GM18498 (cell line): ENCODE measurements around the gene PSMC1.
"Not testable (repeated sequence)": the region's sequence is repeated elsewhere in the genome, so short reads cannot be mapped to it uniquely, and the experiment has no call there.

Experiments used
- ATAC-seq: cut with Tn5 transposase; IDR thresholded peaks from one replicate; pipeline ENCODE4 v1.9.1; 2021; ENCODE audit warnings: mild to moderate bottlenecking, moderate library complexity; ENCODE audit not compliant: unreplicated experiment

Gene PSMC1

DNA sequence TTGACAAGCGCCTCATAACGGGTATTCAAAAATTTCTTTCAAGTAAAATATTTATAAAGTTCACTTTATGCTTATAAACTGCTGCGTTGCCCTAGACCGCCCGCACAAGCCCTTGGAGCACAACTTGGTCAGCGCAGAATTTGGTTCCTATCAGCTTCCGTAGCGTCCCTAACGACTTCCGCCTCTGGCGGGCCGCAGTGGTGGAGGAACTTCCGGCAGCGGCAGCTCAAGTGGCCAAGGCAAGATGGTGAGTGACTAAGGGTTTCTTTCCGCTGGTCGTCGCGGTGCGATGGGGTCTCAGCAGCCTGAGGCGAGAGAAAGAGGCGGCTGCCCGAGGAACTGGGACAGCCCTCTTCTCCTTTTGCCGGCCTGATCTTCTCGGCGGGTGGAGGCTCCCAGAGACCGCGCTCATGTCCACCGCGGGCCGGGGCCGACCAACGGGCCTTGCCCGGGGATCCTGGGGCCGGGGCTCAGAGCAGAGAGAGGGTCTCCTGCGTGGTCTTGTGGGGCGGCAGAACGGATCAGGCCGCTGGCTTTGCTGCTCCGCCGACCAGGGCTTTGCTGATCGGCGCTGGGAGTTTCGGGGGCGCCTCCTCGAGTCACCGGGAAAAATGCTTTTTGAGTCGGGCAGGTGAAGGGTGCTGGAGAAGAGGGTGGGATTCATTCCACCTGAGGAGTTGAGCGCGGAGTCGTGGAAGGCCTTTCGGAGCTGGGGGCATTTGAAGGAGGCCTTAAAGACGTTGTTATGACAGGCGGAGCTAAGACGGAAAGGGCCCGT, at the start of gene PSMC1:
TSS of gene PSMC1 (plus strand) at position 200 of the 778 bp plus-strand sequence. CDS start at position 245, 45 bp downstream.
- ATAC-seq, result peak; percentile 94

DNA sequence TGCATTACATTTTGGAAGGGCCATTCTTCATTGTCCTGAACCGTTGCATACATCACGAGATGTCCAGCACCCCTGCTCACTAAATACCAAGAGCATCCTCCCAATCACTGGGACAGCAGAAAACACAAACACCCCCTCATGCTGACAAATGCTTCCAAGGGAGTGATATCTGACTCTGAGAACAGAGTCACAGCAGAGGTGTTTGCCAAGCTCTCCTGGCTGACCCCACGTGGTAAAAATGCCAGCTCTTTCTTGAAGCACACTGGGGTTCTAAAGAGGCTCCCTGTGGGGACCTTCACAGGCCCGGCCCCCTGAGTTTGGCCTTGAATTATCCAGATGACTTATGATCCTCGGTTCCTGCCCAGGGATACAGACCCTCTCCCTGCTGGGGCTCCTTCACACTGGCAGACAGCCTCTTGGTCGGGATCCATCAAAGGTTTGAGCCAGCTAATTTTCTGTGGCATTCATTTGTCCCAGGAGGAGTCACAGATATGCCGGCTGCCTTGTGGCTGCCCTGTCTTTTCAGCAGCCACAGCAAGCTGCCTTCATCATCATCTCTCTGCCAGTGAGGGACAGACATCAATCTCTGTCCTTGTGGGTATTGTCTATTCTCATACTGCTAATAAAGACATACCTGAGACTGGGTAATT, 43.1 kb upstream of the PSMC1 start:
- no peak for ATAC-seq

DNA sequence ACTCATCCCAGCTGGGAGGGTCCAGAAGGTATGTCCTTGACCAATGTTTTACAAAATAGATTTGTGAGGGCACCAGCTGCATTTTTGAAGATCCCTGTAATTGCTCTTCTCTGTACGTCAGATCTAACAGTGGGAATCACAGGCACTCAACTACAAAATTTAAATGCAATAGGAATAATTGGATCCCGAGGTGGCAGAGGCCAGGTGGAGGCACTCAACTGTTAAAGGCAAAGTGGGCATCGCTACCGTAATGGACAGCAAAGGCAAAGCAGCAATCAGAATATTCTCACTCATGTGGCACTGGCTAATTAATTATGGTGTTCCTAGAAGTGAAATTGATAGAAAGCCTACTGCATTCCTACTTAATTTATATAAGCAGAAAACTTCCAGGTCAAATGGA, 27.9 kb upstream of the PSMC1 start:
- no peak for ATAC-seq

DNA sequence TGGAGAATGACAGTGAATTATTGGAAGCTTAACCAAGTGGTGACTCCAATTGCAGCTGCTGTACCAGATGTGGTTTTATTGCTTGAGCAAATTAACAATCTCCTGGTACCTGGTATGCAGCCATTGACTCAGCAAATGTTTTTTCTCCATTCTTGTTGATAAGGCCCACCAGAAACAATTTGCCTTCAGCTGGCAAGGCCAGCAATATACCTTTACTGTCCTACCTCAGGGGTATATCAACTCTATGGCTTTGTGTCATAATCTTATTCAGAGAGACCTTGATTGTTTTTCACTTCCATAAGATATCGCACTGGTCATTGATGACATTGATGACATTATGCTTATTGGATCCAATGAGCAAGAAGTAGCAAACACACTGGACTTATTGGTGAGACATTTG, 26.4 kb upstream of the PSMC1 start:
- ATAC-seq, result not testable (repeated sequence)

DNA sequence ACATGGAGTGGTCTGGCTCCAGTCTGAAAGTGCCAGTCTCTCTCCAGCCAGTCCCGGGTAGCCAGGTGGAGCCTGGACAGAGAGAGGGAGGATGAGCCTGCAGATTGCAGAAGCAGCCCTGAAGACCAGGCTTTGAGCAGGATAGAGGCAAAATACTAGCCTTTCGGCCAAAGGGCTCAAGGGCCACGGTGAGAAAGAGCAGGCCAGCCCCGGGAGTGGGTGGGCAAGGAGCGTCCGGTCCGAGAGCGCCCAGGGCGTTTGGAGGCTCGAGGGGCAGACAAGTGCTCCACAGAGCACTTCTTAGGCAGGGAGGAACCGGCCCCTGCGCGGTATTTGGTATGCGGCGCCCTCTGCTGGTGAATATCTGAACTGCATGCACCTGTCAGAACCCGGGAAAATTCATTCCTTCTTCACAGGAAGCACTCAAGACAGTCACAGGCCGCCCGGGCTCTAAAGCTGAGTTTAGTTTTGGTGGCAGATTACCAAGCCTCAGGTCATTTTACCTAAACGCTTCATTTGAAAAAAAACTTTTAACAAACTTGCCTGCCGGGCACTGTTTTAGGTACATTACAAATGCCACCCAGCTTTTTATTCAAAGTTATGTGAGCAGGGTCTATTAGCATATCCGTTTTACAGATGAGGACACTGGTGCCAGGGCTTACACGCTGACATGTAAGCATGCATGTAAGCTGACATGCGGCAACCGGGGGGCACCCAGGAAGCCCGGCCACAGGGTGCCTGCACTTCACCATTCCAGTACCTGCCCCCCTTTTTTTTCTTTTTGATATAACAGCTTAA, 21.0 kb upstream of the PSMC1 start:
- ATAC-seq, result peak; percentile 76

DNA sequence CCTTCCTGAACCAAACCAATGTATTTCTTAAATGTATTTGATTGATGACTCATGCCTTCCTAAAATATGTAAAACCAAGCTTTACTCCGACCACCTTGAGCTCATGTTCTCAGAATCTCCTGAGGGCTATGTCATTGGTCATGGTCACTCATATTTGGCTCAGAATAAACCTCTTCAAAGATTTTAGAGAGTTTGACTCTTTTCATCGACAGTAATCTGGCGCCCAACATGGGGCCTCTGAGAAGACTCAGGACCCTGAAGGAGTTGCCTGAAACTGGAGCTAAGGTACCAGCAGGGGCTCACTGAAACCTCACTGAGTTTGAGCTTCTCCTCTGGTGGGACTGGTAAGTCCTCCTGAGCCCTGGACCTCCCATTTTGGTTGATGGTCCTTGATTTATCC, 17.2 kb upstream of the PSMC1 start:
- no peak for ATAC-seq

DNA sequence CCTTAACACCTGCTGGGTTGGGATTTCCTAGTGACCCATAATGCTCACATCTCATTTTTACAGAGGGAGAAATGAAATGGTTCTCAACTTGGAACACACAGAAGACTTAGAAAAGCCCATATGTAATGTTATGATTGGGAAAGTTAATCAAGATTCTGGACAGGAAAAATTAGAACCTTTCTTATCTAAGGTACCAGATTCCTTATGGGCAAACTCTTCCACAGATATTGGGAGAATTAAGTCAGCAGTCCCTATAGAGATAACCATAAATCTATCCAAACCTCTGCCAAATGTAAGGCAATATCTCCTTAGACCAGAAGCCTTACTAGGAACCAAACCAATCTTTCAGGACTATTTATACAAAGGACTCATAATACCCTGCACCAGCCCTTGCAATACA, 13.9 kb upstream of the PSMC1 start:
- no peak for ATAC-seq

DNA sequence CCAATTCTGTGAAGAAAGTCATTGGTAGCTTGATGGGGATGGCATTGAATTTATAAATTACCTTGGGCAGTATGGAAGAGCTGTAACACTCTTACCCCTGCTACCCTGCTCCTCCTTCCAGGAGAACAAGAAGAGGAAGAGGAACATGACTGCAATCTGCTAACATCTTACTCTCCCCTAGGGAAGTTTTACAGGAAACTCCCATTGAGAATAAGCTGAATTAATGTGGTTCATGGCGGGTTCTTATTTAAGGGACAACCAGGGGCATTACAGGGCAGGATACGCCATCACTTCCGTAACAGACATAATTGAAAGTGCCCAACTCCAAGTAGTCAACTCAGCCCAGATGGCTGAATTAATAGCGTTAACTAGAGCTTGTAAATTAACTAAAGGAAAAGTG, 9.4 kb upstream of the PSMC1 start:
- ATAC-seq, result no peak

DNA sequence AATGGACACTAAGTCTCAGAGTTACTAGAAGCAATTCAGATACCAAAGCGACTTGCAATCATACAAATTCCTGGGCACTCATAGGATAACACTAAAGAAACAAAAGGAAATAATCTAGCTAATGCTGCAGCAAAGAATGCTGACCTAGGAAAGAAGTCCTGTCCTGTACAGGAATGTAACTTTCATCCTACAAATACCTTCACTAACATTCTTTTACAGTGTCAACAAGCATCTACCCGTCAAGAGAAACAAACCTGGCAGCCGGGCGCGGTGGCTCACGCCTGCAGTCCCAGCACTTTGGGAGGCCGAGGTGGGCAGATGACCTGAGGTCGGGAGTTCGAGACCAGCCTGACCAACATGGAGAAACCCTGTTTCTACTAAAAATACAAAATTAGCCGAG, 8.9 kb upstream of the PSMC1 start:
- not testable (repeated sequence) for ATAC-seq

DNA sequence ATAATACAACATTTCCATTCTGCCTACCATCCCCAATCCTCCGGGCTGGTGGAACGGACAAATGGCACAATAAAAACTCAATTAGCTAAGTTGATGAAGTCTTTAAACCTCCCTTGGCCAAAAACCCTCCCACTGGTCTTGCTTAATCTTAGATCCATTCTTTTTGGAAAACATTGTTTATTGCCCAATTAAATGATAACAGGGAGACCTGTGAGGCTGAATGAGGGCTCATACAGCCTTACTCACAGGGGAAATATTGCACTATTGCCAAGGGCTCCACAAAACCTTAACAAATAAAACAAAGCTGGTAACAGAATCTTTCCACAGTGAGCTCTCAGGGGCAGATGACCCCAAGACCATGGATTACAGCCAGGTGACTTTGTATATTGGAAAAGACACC, 7.8 kb upstream of the PSMC1 start:
- no peak for ATAC-seq

DNA sequence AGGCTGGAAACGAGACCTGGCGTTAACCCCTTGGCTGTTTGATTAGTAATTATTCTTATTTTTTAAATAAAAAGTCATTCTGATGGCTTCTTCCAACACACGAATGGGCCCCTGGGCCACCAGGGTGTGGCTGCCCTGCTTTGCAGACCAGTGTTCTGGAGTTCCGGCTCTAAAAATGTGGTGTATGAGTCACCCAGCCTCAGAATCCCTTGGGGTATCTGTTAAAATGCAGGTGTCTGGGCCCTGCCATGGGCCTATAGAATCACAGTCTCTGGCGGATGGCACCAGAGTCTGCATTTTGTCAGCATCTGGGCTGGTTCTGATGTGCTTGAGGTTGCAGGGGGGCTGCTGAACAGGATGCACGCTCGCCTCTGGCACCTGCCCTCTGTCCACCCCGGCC, 2.5 kb upstream of the PSMC1 start:
- ATAC-seq, result no peak

DNA sequence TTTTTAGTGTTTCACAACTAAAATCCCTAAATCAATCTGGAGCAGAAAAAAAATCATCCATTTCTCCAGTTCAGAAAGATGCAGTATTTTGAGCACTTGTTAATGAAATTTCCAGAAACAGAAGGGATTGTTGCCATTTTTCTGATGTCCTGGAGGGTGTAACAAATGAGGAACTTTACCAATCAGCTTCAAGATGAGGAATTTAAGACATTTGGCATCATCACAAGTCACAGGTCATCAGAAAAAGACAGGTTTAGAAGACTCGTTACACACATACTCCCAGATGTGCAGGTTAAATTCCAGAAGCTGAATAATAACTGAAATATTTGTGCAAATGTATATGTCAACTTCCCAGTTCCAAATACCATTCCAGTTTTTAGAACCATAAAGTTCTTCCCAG, 482 bp upstream of the PSMC1 start:
- ATAC-seq, result no peak

DNA sequence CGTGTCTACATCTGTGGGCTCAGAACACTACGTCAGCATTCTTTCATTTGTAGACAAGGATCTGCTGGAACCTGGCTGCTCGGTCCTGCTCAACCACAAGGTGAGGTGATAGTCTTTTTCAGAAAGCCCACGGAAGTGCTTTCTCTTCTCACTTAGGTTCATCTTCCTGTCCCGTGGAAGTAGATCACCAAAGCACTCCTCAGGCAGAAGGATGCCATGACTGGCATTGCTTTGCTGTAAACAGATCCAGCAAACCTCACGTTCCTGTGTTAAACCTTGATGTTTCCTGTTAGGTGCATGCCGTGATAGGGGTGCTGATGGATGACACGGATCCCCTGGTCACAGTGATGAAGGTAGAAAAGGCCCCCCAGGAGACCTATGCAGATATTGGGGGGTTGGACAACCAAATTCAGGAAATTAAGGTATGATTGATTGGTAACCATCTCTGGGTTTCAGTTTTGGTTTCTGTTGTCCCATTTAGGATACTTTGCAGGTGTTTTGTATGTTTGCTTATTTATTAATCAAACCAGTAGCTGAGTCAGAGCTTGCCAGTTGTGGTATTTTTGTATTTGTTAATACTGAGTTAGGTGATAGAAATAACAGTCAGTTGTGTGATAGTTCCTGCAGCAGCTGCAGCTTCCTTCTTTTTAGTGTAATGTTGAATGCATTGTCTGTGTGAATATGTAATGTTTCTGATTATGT, 7.5 kb downstream of the PSMC1 start:
- peak; percentile 79 for ATAC-seq

DNA sequence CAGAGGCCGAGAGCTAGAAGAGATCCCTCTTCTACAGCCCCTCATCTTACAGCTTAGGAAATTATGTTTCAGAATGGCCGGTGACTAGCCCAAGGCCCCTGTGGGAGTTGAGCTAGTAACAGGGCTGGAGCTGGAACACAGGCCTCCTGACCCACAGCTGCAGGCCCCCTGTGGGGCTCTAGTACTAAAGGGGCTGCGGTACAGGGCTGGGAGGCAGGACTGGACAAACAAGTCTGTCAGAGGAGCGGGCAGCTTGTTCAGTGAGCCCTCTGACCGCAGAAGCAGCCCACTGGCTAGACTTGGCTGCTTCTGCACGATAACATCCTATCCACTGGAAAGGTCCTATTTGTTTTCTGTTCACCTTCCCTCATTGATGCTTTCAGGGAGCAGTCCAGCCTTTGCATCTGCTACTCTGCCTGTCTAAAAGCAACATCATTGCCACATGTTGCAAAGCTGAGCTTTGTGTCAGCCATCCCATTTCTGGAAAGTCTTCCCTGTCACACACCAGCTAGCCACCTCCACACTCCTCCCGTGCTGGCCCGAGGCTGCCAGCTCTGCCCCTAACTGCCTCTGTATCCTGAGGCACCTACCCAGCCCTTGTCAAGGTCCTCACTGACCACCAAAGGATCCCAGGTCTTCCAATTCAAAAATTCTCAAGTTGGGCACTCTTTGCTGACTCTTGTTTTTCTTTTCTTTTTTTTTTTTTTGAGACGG, 10.2 kb downstream of the PSMC1 start:
- no peak for ATAC-seq

DNA sequence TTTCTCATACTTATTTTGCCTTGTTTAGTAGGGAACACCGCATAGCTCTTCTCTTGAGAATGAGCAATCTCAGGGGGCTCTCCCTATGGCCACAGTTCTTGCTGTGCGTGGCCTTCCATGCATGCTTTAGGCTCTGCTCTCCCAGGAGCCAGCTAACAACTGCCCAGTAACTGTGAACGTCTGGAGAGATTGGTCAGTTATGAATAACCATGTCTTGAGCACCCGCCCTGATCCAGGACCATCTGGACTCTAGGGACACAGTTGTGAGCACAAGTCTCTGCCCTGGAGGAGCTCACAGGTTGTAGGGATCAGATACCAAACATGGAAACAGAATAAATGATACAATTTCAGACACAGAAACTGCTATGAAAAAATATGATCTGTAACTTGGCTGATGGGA, 12.1 kb downstream of the PSMC1 start:
- ATAC-seq, result no peak

DNA sequence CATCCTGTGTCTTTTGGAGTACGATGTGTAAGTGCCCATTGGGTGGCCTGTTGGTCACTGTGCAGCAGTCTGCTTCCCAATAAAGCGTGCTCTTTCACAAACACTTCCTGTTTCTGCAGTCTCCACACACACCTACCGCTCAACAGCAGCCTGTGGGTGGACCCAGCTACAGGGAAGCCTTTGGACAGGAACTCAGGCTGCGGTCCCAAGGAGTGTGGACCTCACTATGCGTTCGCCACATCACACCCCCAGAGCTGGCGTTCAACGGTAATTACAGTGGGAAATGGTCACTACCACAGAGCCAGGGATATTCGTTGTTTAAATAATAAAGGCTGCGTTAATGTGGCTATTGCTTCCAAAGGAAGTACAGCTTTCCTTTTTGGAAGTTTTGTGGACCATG, 16.2 kb downstream of the PSMC1 start:
- no peak for ATAC-seq

DNA sequence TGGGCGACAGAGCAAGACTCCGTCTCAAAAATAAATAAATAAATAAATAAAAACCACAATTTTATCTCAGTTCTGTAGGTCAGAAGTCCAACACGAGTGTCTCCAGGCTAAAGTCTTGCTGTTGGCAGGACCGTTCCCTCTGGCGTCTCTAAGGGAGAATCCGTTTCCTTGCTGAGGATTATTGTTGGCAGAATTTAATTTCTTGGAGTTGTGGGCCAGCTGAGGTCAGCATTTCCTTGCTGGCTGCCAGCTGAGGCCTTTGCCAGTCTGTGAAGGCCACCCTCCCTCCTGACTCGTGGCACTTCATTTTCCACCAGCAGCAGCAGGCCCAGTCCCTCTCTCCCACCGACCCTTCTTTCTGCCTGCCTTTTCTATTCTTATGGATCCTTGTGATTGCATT, 17.2 kb downstream of the PSMC1 start:
- no peak for ATAC-seq

DNA sequence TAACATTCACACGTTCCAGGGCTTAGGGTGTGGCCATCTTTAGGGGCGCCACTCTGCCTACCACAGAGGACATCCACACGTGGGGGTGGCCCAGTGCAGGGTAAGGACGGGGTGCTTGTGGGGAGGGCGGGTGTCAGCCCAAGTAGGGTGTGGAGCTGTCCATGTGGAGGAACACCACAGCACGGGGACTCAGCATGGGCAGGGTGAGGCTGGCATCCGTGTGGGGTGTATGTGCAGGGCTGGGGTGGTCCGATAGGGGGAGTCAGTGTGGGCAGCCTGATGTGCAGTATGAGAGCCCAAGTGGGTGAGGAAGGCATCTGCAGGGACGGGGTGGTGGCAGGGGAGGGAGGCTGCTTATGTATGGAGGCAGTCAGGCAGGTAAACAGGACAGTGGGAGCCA, 17.7 kb downstream of the PSMC1 start:
- no peak for ATAC-seq

DNA sequence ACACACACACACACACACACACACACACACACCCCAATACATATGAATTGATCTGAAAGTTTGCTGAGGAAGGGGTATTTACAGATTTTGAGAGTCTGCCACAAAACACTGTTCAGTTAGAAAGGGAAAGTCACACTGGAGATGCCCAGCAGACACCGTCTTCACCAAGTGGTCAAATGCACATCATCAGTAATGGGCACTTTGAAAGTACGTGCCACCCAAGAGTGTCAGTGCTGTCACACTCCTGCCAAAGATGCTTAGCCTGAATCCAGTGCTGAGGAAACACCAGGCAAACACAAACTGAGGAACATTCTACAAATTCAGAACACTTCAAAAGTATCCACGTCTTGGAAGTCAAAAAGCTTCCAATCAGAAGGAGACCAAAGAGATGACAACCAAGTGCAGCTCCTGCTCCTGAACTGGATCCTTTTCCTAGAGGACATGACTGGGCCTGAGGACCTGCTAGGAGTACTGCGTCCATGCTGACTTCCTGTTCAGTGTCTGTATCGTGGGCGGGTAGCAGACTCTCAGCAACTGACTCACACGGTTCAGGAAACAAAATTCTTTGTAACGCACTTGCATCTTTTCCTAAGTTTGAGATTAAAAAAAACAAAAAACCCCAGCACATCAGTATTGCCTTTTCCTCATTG, 18.6 kb downstream of the PSMC1 start:
- no peak for ATAC-seq

DNA sequence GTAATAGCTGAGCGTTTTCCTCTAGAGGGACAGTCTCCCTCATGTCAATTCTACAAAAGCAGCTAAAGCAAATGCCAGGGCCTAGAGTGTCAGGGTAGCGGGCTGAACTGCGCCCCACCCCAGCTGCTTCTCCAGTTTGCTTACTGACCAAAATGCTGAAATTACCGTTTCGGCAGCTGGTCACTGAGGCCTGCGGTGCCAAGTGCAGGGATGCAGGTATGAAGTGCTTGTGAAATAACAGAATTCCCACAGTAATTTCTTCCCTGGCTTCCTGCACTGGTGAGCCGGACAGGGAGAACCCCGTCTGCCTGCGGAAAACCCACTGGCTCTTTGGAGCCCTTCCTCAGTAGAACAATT, 19.1 kb downstream of the PSMC1 start:
- ATAC-seq, result no peak
